NCI-H526 treated with DMSO at 0.1 percent for 48 hours (cell line): ENCODE data around the gene THADA.

Experiments used
- DNase-seq: peaks from one replicate; lab custom pipeline; 2025; lab: John Stamatoyannopoulos, UW

Gene THADA

DNA sequence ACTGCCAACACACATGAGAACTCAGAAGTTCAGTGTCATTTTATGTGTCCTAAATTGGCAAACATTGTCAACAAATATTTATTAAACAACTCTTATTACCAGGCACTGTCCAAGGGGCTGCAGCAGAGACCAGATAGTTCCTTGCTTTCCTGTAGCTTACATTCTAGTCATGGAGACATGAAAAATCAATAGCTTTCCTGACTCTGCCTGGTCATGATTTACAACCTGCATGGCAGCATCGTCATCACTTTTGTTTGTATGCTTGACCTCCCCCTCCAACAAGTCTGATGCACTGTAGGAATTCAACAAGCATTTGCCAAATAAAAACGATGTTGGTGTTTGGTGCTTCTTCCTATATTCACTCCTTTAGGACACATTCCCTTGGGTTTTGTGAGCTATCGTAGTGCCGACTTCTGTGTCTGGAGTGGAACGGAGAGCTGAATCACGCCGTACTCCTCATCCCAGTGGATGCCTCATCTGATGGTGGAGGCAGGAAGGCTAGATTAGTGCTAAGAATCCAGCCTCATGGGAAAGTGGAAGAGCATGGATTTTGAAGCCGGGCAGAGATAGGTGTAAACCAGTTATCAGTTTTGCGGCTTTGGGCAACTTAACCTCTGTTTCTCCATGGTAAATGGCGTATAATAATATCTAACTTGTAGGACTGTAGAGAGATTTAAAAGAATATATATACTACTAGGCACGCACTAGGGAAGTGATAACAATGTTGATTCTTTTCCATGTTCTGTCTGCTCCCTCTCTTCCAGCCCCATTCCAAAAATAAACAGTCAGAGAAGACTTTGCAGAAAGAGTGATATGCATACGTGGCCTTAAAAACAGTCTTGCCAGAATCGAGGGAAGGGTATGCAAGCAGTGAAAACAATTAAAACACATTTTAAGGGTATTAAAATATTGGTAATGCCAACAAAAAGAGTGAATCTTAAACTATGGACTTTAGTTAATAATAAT is 249.0 kb downstream of the THADA start:
- no peak for DNase-seq

DNA sequence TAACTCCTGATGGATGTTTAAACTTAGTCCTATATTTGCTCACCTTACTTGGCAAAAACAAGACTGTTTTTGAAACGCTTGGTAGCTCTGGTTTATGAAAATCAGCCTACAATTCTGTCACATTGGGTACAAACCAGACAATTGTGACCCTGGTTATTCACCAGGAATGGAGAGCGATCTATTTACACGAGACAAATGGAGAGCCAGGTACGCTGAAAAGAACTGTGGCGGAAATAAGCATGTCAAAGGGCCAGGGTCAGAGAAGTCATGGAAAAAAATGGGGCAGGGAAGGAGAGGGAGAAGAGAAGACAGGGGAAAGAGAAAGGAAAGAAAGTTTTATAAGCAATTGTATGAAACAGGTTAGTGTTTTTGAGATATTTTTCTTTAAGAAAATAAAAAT is 250.0 kb downstream of the THADA start:
- DNase-seq: no peak

DNA sequence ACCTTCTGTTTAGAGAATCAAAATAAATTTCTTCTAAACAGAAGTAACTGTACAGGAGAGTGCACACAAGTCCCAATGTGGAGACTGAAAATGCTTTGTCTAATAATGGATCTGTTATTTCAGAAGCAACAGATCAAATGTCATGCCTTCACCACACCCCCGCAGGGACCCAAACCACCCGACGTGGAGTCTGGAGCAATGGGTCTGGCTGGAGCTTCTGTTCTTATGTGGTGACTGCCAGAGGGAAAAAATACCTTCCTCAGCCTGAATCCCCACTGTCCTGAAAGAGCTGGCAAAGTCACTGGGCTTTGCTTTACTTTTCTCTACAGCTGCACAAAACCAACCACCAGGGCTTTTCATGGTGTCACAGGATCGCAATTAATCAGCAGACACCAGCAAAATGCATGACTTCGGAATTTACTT is 250.4 kb downstream of the THADA start:
- DNase-seq: no peak

DNA sequence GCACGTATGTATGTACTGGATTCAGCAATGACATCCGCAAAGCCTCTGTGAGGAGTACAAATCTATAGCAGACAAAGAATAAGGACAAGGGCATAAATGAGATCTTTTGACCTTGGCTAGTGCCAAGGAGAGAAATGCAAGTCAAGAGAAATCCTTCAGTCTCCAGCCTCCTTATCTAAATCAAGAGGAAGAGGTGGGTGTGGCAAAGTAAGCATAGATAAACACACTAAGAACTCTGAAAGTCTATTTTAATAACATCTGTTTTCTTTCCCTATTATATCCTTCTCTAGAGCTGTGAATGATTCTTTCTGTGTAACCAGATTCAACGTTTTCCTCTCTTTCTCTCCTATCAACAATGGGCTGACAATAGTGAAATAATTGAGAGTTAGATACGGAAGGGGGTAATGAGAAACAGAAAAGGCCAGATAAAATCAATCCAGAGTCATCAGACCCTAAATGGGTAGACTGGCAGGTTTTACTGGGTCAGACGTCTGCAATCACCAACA is 250.9 kb downstream of the THADA start:
- no peak for DNase-seq

DNA sequence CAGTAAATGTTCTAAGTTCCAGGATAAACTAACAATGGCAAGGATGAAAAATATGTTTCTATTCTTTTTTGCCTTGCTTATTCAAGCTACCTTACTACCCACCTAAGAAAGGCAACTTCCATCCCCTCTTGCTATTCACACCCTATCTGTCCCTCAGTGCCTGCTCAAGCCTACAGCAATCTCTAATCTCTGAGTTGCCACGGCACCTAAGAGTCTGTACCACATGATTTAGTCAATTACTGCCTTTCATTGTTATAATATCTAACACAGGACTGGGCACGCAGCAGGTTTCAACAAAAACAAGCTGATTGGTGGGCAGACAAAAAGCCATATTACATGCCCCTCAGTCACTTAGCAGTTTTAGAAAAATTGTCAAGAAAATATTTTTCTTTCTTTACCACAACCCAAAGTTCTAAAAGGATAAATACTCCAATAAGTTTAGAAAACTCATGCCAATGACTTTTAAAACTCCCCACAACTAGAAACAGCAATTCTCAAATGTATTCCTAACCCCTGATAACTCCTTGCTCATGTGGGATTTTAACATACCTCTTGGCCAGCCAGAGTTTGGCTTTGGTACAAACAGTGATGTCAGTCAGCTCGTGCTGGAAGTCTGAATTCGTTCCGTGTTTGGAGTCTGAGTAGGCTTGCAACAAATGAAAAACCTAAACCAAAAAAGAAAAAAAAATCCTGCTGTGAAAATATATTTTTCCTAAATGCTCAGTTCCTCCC is 252.1 kb downstream of the THADA start:
- no peak for DNase-seq

DNA sequence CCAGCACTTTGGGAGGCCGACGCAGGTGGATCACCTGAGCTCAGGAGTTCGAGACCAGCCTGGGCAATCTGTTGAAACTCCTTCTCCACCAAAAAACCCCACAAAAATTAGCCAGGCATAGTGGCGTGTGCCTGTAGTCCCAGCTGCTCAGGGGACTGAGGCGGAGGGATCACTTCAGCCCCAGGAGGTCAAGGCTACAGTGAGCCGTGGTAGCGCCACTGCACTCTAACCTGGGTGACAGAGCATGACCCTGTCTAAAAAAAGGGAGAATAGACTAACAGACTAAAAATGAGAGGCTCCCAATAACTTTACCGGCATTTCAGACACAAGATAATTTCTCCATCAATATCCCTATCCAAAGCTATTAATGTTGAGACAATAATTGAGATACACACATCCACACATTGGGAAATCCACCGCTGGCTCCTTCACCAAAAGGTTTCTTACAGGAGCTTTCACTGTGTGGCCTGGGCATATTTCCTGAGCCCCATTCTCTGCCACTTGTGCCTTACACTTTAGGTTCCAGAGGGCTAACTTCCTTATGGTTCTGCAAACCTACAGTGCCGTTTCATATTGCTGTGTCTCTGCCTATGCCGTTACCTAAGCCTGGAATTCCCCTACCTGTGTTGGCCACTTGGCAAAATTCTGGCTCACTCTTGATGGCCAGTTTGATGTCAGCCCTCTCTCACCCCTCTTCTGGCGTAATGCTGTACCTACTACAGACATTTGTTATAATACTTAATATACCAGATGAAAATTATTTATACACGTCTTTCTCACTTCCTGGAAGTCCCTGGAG is 253.7 kb downstream of the THADA start:
- DNase-seq: no peak

DNA sequence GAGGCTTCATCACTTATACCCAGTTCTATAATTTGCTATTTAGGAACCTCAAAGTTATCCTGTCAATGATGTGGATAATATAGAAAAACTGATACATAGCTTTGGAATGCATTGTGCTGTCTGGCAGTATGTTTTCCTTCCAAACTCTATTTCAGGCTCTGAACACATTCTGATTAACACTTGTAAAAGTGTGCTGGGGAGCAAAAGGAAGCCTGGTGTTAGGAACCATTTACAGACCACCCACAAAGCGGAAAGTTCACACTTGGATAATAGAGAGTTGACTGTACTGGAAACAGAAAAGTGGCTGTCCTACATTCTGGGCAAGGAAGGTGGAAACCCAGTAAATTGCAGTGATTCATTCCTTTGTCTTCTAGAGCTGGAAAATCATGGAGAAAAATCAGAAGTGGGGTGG is 254.9 kb downstream of the THADA start:
- no peak for DNase-seq

DNA sequence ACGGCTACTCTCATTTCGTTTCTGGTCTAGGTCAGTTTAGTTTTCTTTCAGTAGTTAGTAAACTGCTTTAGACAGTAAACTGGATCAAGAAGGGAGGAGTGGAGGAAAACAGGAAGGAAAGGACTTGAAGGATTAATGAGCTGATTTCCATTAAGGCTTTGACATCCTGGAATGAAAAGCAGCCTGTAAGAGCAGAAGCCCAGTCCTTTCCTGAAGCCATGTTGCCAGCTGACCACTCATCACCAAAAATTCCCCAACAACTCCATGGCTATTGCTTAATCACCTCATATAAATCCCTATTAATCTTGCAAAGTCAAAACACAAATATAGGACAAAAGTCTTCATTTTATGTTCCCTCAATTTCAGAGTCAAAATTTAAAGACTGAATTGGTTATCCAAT is 255.8 kb downstream of the THADA start:
- DNase-seq: no peak

DNA sequence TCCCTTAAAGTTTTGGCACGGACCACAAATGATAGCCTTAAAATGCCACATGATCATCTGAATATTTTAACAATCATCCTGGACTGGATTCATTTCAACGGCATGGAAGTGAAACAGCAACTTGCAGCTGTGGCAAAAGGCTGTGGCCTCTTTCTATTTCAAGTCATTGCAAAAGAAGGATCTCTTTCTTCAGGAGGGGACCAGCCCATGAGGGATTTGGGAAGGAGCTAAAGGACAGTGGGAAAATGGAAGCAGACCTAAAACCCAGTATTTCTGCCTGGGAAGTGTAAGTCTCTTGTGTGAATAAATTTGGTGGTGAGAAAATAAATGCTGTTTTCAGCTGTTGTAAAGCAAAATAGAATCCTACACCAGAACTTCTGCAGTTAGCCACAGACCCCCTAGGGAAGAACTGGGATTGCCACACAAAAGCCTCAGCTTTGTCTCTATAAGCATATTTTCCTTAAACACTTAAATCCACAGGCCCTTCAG is 262.1 kb downstream of the THADA start:
- no peak for DNase-seq

DNA sequence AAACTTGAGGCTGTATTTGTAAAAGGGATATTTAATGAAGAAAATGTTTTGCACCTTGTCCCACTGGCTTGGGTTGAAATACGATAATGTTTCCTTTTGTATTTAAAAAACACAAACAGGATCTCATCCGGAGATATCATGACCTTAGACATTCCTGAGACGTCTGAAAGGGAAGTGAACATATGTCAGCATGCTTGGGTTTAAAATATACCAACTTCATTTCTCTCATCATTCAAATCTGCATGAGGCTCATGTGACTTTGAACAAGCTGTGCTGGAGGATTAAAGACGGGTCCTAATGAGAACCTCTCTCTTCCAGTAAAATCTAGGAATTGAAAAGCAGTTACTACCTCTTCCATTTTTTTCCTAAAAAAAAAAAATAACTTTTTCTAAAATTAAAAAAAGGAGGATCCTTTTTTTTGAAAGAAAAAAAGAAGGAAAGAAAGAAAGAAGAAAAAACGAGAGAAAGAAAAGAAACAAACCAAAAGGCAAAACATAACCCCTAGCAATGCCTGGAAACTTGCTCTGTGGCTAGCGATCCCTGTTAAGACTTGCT is 262.7 kb downstream of the THADA start:
- DNase-seq: no peak

DNA sequence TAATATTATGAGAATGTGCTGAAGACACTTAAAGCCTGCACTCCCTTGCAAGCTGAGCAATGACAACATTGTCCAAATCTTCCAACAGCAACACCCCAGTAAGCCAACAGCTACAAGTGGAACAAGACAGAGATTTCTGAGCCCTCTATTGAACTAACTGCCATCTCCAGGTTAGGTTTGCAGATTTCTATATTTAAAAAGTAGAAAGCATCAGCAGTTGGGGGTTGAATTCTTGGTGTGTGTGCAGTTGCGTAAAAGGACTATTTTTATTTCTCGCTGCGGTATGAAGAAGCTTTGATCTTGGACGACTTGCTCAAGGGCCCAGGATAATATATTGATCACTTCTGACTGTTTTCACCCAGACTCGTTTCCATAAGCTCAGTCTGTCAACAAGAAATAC is 263.2 kb downstream of the THADA start:
- DNase-seq: no peak

DNA sequence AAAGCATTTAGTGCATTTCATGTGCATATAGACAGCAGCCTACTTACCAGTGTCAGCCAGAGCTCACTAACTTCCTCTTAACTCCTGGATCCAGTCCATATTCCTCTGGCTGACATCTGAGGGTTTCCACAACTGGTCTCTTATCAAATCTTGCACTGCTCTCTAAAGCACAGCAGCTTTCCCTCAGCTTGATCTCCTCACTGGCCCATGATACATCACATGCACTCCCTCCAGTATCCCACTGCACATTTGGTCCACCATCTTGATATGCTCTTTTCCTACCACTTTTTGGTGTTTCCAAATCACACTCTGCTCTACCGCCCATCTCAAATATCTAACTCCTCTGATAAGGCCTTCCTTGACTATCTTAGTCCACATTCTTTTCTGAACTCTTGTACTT is 264.4 kb downstream of the THADA start:
- no peak for DNase-seq

DNA sequence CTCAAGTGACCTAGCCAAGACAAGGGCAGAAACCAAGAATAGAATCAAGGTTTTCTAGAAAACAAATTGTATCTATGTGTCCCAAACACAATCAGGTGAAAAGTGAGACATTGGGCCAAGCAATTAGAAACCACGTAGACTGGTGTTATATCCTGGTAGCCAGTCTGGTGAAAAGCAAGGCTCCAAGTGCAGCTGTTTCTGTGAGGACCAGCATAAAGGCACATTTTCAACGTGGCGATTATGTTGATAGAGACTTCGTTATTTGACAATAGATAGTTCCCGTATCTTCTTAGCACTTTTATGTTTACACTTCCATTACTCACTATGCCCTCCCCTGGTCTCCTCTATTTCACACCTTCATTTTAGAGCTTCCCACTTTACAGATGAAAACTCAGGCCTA is 266.2 kb downstream of the THADA start:
- no peak for DNase-seq

DNA sequence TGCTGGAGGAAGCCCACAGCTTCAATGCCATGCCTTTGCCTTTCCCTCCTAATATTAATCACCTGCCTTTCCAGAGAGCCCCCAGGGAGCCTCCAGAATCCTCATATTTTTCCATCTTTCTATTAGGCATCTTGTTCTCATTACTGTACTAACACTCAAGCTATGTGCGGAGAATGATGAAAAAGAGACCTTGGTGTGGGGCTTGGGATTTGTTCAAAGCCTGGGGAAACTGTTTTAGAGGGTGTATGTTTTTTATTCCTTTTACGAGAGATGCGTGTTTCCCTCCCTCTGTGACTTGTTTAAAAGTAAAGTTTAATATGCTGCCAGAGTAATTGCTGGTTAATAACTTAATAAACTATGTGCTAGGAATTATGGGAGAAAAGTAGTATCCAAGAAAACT is 267.0 kb downstream of the THADA start:
- DNase-seq: no peak

DNA sequence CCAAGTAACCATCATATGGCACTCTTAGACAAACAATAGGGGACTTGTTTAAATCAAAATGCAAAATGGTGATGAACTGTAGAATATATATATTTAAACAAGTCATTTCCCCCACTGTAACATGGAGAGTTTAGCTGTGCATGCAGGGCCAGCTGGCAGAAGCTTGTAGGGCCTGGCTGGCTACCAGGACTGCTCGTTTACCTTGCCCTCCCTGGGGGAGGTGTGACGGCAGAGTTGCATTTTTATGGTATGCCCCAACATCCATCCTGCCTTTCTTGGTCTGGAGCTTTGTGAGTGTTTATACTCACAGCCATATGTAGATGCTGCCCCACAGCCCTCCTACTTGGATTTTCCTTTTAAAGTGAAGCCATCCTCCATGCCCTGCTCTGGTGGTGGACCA is 267.7 kb downstream of the THADA start:
- no peak for DNase-seq

DNA sequence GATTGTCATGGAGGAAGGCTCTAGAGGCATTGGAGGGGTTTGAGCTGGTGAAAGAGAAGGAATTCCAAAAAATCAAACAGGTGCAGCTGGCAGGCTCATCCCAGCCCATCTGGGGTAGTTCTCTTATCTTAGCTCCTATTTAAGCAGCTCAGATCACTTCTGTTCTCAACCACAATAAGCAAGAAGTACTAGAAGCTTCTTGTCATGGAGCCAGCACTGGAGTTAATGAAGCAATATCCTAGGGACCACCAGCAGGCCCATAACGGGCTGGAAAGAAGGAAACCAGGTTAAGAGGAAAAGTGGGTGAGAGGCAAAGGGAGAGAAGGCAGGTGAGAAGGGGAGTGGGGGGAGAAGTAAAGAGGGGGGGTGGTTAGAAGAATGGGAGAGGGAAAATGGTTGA is 268.7 kb downstream of the THADA start:
- no peak for DNase-seq

DNA sequence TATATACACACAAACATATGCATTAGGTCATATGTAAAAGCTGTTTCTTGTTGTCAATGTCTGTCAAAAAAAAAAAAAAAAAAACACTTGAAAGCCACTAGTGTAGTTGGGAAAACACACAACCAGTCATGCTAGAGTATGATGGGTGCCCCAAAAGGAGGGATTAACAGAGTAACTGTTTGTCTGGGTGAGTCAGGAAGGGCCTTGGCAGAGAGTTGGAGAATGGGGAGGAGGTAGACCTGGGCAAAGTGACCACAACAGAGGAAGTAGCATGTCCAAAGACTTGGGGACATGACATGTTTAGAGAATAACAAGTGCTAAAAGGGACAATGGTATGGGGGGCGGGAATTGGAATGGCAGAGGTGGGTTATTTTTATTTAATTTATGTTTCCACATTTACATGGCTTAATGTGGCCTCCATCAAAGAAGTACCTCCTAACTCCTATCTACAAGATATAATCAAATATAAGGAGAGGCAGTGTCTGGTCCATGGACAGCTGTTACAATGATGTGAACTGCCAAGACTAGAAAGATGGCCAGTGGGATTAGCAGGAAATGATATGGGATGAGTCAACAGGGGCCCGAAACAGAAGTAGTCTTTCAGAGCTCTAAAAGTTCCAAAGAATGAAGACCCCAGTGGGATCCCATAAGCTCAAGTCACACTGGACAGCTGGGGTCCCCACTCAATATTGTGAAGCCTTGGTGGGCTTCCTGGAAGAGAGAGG is 269.6 kb downstream of the THADA start:
- no peak for DNase-seq

DNA sequence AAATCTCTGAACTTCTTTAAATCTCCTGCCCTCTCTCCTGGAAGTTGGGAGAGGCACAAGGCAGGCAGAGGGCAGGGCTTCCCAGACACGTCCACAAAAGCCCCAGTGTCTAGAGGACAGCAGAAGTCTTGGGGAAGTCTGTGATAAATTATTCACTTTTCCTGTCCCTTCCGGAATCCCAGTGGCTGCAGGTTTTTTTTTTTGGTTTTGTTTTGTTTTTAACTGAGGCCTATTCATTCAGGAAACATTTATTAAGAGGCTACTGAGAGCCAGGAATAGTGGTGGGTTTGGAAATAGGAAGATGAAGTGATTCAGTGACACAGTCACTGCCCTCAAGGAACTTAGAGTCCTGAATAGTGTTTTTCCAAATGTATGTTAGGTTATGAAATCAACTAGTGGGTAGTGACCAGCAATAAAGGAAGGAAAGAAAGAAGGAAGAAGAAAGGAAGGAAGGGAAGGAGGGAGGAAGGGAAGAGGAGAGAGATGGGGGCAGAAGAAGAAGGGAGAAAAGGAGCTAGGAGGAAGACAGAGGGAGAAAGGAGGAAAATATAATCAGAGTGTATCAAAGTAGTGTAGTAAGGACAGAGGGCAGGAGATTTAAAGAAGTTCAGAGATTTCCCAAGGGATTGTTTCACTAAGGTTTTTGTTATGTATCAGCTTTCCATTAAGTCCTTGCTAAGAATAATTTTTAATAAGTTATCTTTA is 270.6 kb downstream of the THADA start:
- DNase-seq: no peak

DNA sequence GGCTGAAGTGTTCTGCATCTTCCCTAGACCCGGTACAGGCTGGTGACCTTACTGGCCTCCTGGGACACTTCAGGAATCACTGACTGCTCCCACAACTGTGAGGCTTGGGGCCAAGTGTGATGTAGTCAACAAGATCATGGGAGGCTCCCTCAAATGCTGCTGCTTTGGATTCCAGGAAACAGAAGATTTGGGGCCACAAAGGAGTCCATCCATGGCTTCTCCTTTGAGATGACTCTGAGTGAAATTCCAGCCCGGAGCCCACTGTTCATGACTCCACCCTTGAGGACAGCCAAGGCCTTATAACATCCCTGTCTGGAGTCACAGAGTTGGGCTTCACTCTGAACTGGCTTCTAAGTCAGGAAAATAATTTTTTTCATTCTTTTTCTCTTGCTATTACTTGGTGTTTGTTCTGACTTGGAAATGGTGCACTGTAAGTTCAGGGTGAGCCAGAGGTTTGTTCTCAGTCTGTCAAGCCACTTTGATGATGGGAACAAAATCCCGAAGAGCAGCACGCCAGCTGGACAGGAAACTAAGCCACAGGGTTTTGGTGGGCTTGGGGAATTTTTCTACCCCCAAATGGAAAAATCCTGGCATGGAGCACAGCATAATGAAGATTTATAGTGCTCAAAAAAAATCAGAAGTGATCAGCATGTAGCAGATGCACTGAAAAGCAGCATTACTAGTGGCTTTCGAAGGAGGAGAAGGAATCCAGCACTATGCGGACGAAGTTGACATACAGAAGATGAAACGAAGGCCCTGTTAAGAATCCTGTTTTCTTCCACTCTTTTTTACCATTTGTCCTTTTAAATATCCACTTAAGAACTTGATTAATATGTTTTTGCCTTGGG is 271.4 kb downstream of the THADA start:
- DNase-seq: no peak

DNA sequence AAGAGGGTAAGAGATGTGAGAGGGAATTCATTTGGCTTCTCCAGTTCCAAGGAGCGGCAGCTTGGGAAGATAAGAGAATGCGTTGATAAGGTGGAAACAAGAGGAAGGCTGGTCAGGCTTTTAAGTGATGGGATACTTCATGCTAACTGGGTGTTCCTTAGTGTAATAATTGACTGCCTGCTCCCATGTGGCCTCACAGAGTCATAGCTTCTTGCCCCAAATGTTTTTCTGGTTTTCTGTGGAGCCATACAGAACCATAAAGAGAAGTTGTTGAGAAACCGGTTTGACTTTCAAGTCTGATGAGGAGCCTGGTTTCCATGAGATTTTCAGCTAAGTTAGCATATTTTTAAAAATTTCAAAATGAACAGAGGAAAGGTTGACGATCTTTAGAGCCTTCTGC is 272.0 kb downstream of the THADA start:
- DNase-seq: no peak
